IPS DF 19.7 (cell line): Measurements from ENCODE around the gene GDI1.

Source experiments
- DNase-seq: peaks from one replicate; pipeline ENCODE4 v3.0.0-alpha.2; 2013; ENCODE audit warnings: low read depth, low spot score

The GDI1 gene

DNA sequence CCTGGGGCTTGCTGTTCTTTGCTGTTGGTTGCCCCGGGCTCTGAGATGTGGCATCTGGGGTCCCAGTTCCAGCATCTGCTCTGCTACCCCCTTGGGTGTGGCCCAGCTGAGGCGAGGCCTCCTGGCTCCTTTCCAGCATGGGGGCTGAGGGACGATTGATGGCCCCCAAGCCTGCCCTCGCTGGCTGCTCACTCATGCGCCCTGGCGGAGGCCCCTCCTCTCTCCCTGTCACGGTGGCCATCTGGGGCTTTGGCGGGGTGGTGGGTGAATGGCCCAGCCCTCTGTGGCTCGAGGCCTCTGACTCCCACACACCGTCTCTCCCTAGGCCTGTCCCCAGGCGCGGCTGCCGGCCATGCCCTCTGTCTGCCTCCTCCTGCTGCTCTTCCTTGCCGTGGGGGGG lies 22.9 kb downstream of the GDI1 start:
- DNase-seq: no peak

GRCh38 chrX:154460326-154460725 lies 23.4 kb downstream of the GDI1 start:
- DNase-seq: no peak

DNA sequence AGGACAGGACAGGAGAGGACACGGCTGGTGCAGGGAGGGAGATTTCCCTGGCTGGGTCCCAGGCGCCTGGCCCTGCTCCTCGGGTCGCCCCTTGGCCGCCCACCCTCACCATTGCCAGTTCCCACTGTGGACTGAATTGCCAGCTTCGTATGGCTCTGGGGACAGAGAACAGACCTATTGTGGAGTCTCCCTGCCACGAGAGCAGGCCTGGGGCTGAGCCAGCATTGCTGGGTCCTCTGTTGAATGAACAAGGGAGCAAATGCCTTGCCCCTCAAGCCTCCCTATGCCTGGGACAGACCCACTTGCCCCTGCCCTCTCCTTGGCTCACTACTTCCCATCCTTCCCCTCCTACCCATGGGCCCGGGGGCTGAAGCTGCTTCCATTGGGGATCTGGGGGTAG lies 25.4 kb downstream of the GDI1 start:
- DNase-seq: no peak

DNA sequence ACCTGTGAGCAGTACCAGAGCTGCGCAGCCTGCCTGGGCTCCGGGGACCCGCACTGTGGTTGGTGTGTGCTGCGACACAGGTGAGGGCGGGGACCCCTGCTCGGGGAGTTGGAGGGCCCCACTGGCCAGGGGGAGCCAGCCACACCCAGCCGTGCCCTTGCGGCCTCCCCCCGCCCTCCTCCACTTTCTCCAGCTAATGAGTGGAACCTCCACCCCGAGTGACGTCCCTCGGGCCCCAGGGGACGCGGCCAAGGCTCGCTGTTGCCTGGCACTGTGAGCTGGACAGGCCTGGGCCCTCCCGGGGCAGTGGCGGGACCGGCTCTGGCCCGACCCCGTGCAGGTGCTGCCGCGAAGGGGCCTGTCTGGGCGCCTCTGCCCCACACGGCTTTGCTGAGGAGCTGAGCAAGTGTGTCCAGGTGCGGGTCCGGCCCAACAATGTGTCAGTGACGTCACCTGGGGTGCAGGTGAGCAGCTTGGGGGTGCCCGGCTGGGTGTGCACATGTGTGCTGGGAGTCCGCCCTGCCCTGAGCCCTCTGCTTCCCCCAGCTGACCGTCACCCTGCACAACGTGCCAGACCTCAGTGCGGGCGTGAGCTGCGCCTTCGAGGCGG lies 26.8 kb downstream of the GDI1 start:
- DNase-seq: no peak

GRCh38 chrX:154464806-154465365 lies 27.9 kb downstream of the GDI1 start:
- no peak for DNase-seq

DNA sequence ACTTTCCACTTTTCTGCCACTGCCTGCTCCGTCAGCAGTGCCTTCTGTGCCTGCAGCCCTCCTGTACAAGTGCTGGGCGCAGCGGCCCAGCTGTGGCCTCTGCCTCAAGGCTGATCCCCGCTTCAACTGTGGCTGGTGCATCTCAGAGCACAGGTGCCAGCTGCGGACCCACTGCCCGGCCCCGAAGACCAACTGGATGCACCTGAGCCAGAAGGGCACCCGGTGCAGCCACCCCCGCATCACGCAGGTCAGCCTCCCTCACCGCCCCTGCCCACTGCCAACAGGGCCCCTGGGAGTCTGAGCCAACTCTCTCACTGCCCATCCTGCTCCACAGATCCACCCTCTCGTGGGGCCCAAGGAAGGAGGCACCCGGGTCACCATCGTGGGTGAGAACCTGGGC lies 28.6 kb downstream of the GDI1 start:
- no peak for DNase-seq

DNA sequence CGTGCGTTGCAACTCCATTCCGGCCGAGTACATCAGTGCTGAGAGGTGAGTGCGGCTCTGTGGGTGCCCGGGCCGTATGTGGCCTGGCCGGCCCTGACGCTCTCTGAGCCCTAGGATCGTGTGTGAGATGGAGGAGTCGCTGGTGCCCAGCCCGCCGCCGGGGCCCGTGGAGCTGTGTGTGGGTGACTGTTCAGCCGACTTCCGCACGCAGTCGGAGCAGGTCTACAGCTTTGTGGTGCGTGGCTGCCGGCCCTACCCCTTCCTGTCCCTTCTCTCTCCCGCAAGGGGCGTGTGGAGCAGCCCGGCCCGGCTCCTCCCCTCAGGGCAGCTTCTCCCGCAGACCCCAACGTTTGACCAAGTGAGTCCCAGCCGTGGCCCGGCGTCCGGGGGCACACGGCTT lies 29.1 kb downstream of the GDI1 start:
- no peak for DNase-seq

DNA sequence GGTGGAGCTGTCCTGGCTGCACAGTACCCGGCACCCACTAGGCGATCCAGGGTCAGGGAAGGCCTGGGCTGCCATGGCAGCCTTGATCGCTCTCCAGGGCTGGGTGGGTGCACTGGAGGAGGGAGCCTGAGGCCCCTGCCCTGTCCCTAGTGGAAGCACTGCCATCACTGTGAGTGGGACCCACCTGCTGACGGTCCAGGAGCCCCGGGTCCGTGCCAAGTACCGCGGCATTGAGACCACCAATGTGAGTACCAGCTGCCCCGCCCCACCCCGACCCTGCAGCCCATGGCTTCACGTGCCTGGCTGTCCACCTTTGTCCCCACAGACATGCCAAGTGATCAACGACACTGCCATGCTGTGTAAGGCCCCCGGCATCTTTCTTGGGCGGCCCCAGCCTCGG lies 30.0 kb downstream of the GDI1 start:
- DNase-seq: no peak

DNA sequence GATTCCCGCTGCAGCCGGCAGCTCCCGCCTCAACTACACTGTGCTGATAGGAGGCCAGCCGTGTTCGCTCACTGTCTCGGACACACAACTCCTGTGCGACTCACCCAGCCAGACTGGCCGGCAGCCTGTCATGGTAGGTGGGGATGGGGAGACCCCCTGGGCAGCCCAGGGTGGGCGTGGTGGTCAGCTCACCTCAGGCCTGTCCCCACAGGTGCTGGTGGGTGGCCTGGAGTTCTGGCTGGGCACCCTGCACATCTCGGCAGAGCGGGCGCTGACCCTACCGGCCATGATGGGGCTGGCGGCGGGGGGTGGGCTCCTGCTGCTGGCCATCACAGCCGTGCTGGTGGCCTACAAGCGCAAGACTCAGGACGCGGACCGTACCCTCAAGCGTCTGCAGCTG lies 30.6 kb downstream of the GDI1 start:
- DNase-seq: no peak

- no peak for DNase-seq
Observed at GRCh38 chrX:154468217-154468616, 31.3 kb downstream of the GDI1 start.

DNA sequence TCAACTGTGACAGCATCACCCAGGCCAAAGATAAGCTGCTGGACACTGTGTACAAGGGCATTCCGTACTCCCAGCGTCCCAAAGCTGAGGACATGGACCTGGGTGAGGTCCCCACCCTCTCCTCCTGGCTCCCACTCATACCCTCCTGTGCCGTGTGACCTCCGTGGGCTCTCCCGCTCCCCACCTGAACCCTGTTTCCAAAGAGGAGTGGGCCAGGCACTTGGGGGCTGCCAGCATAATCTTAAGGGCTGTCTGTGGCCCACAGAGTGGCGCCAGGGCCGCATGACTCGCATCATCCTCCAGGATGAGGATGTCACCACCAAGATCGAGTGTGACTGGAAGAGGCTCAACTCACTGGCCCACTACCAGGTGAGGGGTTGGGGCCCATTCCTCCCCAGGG lies 32.2 kb downstream of the GDI1 start:
- DNase-seq: no peak

DNA sequence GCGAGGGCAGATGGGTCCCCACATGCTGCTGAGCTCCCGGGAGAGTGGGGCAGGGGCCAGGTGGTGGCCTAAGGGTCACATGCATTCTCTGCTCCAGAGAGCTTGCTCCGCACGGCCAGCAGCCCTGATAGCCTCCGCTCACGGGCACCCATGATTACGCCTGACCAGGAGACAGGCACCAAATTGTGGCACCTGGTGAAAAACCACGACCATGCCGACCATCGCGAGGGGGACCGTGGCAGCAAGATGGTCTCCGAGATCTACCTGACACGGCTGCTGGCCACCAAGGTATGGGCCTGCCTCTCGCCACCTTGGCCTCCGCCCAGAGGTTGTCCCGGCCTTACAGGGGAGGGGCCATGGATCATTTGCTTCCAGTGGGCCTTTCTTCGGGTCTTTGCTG lies 32.9 kb downstream of the GDI1 start:
- no peak for DNase-seq

- no peak for DNase-seq
Observed at GRCh38 chrX:154470434-154470833, 33.5 kb downstream of the GDI1 start.

DNA sequence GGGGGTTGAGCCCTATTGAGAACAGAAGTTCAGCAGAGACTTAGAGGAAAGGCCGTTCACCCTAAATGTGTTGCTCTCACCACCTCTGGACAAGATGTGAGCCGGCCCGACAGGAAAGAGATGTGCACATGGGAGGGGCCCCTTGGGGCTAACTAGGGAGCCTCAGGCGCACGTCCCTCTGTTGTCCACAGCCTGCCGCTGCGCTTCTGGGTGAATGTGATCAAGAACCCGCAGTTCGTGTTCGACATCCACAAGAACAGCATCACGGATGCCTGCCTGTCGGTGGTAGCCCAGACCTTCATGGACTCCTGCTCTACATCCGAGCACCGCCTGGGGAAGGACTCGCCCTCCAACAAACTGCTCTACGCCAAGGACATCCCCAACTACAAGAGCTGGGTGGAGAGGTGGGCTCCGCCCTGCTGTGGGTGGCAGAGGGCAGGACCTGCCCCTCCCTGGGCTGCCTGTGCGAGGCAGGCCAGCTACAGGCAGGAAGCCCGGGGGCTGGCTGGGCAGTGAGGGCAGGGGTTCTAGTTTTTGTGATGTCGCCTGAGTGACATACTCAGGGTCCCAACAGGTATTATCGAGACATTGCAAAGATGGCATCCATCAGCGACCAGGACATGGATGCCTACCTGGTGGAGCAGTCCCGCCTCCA lies 34.1 kb downstream of the GDI1 start:
- no peak for DNase-seq

DNA sequence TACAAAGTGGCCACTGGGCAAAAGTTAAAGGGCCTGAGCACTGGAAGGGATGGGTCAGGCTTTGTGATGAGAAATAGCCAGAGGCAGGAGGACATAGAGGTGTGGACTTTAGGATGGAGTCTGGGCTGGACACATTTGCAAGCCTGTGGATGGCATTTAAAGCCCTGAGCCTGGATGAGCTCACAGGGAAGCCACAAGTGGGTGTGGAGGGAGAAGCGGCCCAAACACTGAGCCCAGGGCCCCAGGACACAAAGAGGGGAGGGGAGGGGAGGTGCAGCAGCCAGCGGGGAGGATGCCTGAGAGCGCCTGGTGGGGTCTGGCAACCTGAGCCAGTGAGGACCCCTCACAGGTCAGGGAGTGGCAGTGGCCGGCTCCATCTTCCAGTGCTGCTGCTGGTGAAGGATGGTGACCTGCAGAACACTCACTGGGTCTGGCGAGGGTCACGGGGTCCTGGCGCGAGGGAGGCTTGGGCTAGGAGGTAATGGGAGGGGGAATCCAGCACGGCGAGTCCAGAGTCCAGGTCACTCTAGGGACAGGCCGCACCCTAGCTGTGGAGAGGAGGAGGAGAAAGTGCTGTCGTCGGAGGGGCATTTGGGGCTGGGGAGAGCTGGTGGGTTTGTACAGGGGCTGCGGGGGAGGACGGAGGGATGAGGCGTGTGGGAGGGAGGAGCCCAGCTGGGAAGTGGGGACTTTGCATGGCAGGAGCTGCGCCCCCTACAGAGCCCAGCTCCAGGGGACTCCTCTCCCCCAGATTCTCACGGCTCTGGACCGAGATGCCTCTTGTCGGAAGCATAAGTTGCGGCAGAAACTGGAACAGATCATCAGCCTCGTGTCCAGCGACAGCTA lies 35.1 kb downstream of the GDI1 start:
- no peak for DNase-seq

DNA sequence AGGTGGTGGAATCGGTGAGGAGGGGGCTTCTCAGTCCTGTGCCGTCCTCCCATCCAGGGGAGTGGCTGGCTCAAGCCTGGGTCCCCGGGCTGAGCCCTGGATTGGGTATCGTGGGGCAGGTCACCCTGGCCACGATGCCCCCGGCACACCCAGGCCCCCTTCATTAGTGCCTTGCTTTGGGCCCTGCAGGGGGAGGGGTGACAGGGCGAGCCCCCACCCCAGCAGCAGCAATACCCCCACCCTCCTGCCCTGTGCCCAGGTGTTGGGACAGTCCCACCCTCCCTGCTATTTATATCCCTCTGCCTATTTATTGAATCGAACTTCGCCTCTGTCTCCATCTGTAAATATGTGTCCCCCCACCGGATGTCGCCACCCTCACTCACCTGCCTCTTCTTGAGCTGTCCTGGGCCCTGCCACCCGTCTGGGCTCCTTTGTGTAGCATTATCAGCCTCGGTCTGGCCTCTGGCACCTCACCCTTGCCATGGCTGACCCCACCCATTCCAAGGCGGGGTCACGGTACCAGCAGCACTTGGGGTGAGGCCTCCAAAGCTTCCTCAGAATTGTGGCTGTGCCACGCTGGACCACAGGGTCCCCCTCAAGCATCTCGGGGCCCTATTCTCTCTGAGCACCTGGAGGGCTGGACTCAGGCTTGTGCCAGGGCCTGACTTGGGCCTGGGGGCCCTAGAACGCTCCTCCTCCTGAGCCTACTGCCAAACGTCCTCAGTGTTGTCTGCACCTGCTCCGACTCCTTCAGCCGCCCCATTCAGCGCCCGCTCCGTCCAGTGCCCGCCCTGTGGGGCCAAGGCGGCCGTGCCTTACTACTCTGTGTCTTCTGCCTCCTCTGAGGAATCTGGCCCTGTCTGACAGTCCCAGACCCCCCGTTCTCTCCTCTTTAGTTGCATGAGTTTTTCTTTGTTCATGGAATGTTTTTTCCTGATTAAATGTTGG lies 36.0 kb downstream of the GDI1 start:
- DNase-seq: no peak

GRCh38 chrX:154473683-154474082 lies 36.7 kb downstream of the GDI1 start:
- no peak for DNase-seq

DNA sequence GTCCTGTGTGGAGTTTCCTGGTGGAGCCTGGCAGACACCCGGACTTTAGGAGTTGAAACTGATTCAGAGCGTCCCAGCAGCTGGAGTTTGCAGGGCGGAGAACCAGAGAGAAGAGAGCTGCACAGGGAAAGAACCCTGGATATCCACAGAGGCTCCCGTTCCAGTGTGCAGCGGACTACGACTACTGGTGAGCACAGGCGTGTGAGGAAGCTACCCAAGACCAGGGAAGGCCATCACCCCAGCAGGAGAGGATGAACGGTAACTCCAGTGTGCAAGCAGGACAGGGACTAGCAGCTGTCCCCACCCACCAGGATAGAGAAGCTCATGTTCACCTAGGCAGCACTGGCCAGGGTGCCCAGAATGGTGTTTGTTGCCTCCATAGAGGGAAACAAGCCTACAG lies 39.9 kb downstream of the GDI1 start:
- DNase-seq: no peak

- DNase-seq: no peak
Observed at GRCh38 chrX:154477891-154478477, 41.0 kb downstream of the GDI1 start.

- no peak for DNase-seq
Observed at GRCh38 chrX:154478728-154479622, 42.0 kb downstream of the GDI1 start, which contains the start of gene LAGE3. Gene LAGE3 (minus strand): TSS chrX:154479281. CDS start chrX:154478915, 366 bp downstream.
